ENCODE measurements around the gene LAPTM5. TPM values are rescaled to one million over a fixed set of nuclear protein-coding genes. Genes with fewer than 3 reads are reported as not detected.

The LAPTM5 gene
- total and polyA plus RNA-seq, 3 donors from 2014 or later: 2.0 to 46.9 (median 16.3) TPM

- H3K4me1 ChIP-seq: no peaks in the 10 kb centered on the region
- no peak overlapping the region for H3K4me3 ChIP-seq
- intact Hi-C loops (cut with DNase I; ENCODE audit: low total_unique reads): no loop called here
- no peaks in the 10 kb centered on the region for H3K36me3 ChIP-seq (ENCODE audit: low read depth, missing control alignments)
- no peaks in the 10 kb centered on the region for H3K9me3 ChIP-seq
- TF ChIP-seq POLR2A (IDR thresholded peaks at IDR 0.05): no peak
- TF ChIP-seq CTCF (IDR thresholded peaks at IDR 0.05): no peak
- no peak overlapping the region for H3K27ac ChIP-seq
- DNase-seq: no peak
- 66 to 77% methylated on average over 7 of the region's 7 CpGs for WGBS, 2 donors
- H3K27me3 ChIP-seq: no peaks in the 10 kb centered on the region
Observed at GRCh38 chr1:30692948-30693301, 64.6 kb downstream of the LAPTM5 start.

- Histone ChIP-seq H3K9me3 (no peaks in the 10 kb centered on the region), H3K4me1 (no peaks in the 10 kb centered on the region), H3K27me3 (no peaks in the 10 kb centered on the region), H3K27ac (no peak overlapping the region), H3K4me3 (no peak overlapping the region), H3K36me3 (ENCODE audit: low read depth, missing control alignments) (no peaks in the 10 kb centered on the region)
- no peak for DNase-seq
- 68 to 81% methylated on average over 6 to 7 of the region's 7 CpGs for WGBS, 2 donors
- TF ChIP-seq POLR2A (IDR thresholded peaks at IDR 0.05) (no peak), CTCF (IDR thresholded peaks at IDR 0.05) (no peak)
- intact Hi-C loops (cut with DNase I; ENCODE audit: low total_unique reads): no loop called here
Observed at GRCh38 chr1:30692201-30692947, 65.2 kb downstream of the LAPTM5 start.

- Histone ChIP-seq H3K9me3 (no peaks in the 10 kb centered on the region), H3K4me1 (no peaks in the 10 kb centered on the region), H3K27ac (no peak overlapping the region), H3K4me3 (no peak overlapping the region), H3K36me3 (ENCODE audit: low read depth, missing control alignments) (no peaks in the 10 kb centered on the region), H3K27me3 (no peaks in the 10 kb centered on the region)
- WGBS, 2 donors: 67 to 72% methylated on average over 5 of the region's 5 CpGs
- no peak for DNase-seq
- TF ChIP-seq CTCF (IDR thresholded peaks at IDR 0.05): no peak
- TF ChIP-seq POLR2A (IDR thresholded peaks at IDR 0.05): no peak
- intact Hi-C loops (cut with DNase I; ENCODE audit: low total_unique reads): no loop called here
Observed at GRCh38 chr1:30691480-30691879, 66.1 kb downstream of the LAPTM5 start.

GRCh38 chr1:30689901-30690645 lies 67.5 kb downstream of the LAPTM5 start:
- H3K27ac ChIP-seq: no peak overlapping the region
- no peaks in the 10 kb centered on the region for H3K9me3 ChIP-seq
- H3K4me3 ChIP-seq: no peak overlapping the region
- intact Hi-C loops (cut with DNase I; ENCODE audit: low total_unique reads): no loop called here
- DNase-seq: no peak
- no peak for TF ChIP-seq CTCF (IDR thresholded peaks at IDR 0.05)
- no peak for TF ChIP-seq POLR2A (IDR thresholded peaks at IDR 0.05)
- WGBS, 2 donors: 62 to 63% methylated on average over 7 of the region's 7 CpGs
- no peaks in the 10 kb centered on the region for H3K36me3 ChIP-seq (ENCODE audit: low read depth, missing control alignments)
- no peaks in the 10 kb centered on the region for H3K27me3 ChIP-seq
- H3K4me1 ChIP-seq: no peaks in the 10 kb centered on the region
